ENCODE measurements around the gene CRELD2.

Gene CRELD2

DNA sequence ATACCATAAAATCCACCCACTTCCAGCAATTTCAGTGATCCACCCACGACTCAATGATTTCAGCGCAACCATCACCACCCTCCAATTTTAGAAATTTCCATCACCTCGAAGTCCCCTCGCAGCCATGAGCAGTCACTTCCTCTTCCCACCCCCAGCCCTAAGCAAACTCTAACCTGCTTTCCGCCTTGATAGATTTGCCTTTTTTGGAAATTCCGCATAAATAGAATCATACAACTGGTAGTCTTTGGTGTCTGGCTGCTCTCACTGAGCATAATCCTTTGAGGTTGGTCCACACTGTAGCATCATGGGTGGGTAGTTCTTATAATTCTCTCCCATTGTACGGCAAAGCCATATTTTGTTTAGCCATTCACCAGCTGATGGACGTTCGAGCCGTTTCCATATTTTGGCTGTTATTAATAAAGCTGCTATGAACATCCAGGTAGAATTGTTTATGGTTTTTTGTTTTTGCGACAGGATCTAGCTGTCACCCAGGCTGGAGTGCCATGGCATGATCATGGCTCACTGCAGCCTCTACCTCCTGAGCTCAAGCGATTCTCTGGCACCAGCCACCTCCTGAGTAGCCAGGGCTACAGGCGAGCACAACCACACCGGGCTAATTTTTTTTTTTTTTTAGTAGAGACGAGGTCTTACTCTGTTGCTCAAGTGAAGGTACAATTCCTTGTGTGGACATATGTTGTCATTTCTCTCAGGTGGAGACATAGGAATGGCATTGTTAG lies 58.2 kb downstream of the CRELD2 start:
- H3K4me3 ChIP-seq (ENCODE audit: control insufficient read depth, low read depth, low read length) = no peak overlapping the region
- no peak for TF ChIP-seq CTCF (IDR thresholded peaks at IDR 0.05; ENCODE audit: control insufficient read depth, insufficient read depth, low read depth, low read length, missing control alignments)
- DNase-seq (ENCODE audit: low read depth) = no peak
